Testis (tissue), 3 donors: ENCODE data around the gene ANKRD44. TPM values are rescaled to one million over a fixed set of nuclear protein-coding genes. Genes with fewer than 3 reads are reported as not detected.

Experiments used
- DNase-seq: peaks from one replicate; pipeline ENCODE4 v3.0.0-alpha.2; 2019
- H3K27ac ChIP-seq, 2 donors: fragments of 200-600 bp; sonication (generic); one replicate each; pipeline ENCODE4 v1.5.1; 2019
- H3K27me3 ChIP-seq: fragments of 200-600 bp; sonication (generic); one replicate; pipeline ENCODE4 v1.5.1; 2019
- H3K36me3 ChIP-seq: fragments of 200-600 bp; sonication (generic); one replicate; pipeline ENCODE4 v1.5.1; 2017; ENCODE audit warnings: low read depth; ENCODE audit errors: missing control alignments
- H3K4me1 ChIP-seq: fragments of 200-600 bp; sonication (generic); one replicate; pipeline ENCODE4 v1.5.1; 2019
- H3K4me3 ChIP-seq, 2 donors: fragments of 200-600 bp; sonication (generic); one replicate each; pipeline ENCODE4 v1.5.1; 2017 to 2019
- H3K9me3 ChIP-seq: fragments of 200-600 bp; sonication (generic); one replicate; pipeline ENCODE4 v1.5.1; 2017
- POLR2A ChIP-seq: fragments of 450-650 bp; IDR thresholded peaks from one replicate; pipeline ENCODE4 v1.6.1; 2017; ENCODE audit warnings: antibody characterized with exemption, mild to moderate bottlenecking, moderate library complexity
- WGBS, 2 donors: methylation state at CpG; one replicate each; pipeline ENCODE4 v1.1.5; 2018; 5-methylcytosine and 5-hydroxymethylcytosine counted together
- intact Hi-C: fragments of 100-400 bp; cut with DNase I; formaldehyde crosslinking; loops from one replicate; pipeline ENCODE4 v1.15.1; 2023; ENCODE audit warnings: low total_unique reads
- polyA plus RNA-seq: library from polyadenylated mRNA; stranded (reverse); fragments of 350-450 nt; fragmentation: Illumina TruSeq; extraction: RNeasy Lipid Tissue Mini Kit (QIAGEN cat#74804); gene quantifications from one replicate; pipeline ENCODE4 v1.2.3, GENCODE V29; 2014; ENCODE audit warnings: low read depth, low replicate concordance; ENCODE audit not compliant: insufficient read depth
- total RNA-seq, 2 donors: library from RNA; depleted of rRNA; stranded (reverse); fragments of >200 nt; gene quantifications; one replicate each; pipeline ENCODE4 v1.2.3, GENCODE V29; 2016
- TF ChIP-seq, protein P1 (sequence below), 3 experiments: fragments of 450-650 bp in 2 of 3; fragments of 200-600 bp in 1 of 3; sonication (generic) in 1 of 3; IDR thresholded peaks; one replicate each; pipeline ENCODE4 v1.5.1; 2016 to 2019; ENCODE audit warnings: antibody characterized with exemption in 3 of 3, mild to moderate bottlenecking in 2 of 3, moderate library complexity in 1 of 3

ANKRD44 gene
- total and polyA plus RNA-seq, 3 donors from 2014 or later: 11.2 to 14.5 (median 11.5) TPM

DNA sequence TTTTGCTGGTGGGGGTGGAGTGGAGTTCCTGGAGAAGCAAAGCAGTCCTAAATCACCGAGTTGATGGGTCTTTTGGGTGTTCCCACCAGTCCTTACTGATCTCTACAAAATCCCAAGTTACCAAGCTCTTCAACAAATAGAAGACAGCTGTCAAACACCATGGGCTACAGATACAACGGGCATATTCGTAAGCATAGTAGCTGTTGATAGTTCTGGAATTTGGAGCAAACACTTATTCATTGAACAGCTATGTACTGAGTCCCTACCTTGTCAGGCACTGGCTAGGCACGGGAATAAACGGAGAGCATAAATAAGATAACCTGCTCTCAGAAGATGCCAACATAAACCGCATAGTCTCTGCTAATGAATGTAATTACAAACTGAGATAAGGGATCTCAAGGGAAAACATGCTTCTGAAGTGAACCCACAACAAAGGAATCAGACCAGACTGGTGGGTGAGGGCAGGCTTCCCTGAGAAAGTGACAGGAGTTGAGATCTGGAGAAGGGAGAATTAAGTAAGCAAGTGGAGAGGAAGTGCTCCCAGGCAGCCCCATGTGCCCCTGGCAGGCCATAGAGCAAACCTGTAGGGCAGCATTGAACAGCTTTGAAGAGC is 947 bp upstream of the ANKRD44 start:
- H3K27me3 ChIP-seq: no peaks in the 10 kb centered on the region
- H3K4me1 ChIP-seq: no peaks in the 10 kb centered on the region
- TF ChIP-seq, protein P1, sequence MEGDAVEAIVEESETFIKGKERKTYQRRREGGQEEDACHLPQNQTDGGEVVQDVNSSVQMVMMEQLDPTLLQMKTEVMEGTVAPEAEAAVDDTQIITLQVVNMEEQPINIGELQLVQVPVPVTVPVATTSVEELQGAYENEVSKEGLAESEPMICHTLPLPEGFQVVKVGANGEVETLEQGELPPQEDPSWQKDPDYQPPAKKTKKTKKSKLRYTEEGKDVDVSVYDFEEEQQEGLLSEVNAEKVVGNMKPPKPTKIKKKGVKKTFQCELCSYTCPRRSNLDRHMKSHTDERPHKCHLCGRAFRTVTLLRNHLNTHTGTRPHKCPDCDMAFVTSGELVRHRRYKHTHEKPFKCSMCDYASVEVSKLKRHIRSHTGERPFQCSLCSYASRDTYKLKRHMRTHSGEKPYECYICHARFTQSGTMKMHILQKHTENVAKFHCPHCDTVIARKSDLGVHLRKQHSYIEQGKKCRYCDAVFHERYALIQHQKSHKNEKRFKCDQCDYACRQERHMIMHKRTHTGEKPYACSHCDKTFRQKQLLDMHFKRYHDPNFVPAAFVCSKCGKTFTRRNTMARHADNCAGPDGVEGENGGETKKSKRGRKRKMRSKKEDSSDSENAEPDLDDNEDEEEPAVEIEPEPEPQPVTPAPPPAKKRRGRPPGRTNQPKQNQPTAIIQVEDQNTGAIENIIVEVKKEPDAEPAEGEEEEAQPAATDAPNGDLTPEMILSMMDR (IDR thresholded peaks at IDR 0.05): no peak
- TF ChIP-seq POLR2A: no peak
- intact Hi-C loops: no loop called here
- H3K36me3 ChIP-seq: no peaks in the 10 kb centered on the region
- no peak overlapping the region for H3K4me3 ChIP-seq
- H3K27ac ChIP-seq: no peak overlapping the region
- no peak for DNase-seq
- WGBS, 2 donors: 43 to 47% methylated on average over 6 of the region's 6 CpGs
- H3K9me3 ChIP-seq: no peaks in the 10 kb centered on the region

DNA sequence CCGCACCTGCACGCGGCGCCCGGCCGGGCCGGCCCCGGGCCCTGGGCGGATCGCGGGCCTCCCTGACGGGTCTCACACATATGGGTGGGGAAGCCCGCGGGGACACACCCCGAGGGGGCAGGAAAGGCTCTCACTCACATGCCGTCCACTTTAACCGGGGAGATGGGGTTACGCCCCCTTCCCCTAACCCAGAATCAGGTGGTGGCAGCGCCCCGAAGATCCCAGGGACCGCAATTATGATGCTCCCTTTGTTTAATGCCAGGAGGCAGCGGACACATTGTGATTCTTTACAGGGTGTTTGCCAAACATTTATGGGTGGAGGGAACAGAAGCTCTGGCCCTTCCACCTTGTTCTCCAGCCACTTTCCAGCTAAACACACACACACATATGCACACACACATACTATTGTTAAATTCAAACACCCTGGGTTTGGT is 424 bp upstream of the ANKRD44 start:
- H3K4me3 ChIP-seq: peak overlapping the region; percentile 60 to 67
- no peaks in the 10 kb centered on the region for H3K36me3 ChIP-seq
- intact Hi-C loops: no loop called here
- no peaks in the 10 kb centered on the region for H3K9me3 ChIP-seq
- no peaks in the 10 kb centered on the region for H3K4me1 ChIP-seq
- 1% methylated on average over 10 to 18 of the region's 22 CpGs for WGBS, 2 donors
- H3K27ac ChIP-seq: no peak overlapping the region
- DNase-seq: no peak
- no peaks in the 10 kb centered on the region for H3K27me3 ChIP-seq
- TF ChIP-seq POLR2A: no peak
- TF ChIP-seq, protein P1 (IDR thresholded peaks at IDR 0.05): no peak

DNA sequence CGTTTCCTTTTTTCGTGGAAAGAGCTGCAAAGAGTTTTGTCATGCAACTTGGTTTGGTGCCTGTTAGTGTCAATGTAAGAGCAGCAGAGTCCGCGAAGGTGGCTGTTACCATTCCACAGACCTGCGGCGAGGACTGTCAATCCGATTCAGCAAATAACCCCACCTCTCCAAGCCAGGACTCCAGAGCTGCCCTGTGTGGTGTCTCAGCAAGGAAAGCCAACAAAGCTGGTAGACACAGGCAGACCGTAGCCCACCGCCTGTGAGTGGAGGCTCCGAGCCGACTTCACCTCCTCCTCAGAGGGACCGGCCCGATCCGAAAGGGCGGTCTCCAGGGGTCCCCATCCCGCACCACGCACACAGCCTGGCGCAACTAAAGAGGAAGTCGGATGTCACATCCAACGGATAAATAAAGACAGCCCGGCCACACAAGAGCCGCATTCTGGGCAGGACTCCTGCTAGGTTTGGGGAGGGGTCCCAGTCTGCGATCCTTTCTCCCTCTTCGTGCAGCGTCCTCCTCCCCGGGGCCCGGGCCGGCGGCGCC is 819 bp downstream of the ANKRD44 start:
- no peaks in the 10 kb centered on the region for H3K4me1 ChIP-seq
- no peaks in the 10 kb centered on the region for H3K36me3 ChIP-seq
- no peaks in the 10 kb centered on the region for H3K27me3 ChIP-seq
- peak overlapping the region; percentile 48 to 67 for H3K4me3 ChIP-seq
- DNase-seq: peak; percentile 22
- WGBS, 2 donors: 5 to 7% methylated on average over 4 to 29 of the region's 30 CpGs
- peak overlapping the region in 1 of 2 donors; percentile 65 for H3K27ac ChIP-seq
- TF ChIP-seq, protein P1 (IDR thresholded peaks at IDR 0.05): no peak
- no peak for TF ChIP-seq POLR2A
- intact Hi-C loops: no loop called here
- H3K9me3 ChIP-seq: no peaks in the 10 kb centered on the region

DNA sequence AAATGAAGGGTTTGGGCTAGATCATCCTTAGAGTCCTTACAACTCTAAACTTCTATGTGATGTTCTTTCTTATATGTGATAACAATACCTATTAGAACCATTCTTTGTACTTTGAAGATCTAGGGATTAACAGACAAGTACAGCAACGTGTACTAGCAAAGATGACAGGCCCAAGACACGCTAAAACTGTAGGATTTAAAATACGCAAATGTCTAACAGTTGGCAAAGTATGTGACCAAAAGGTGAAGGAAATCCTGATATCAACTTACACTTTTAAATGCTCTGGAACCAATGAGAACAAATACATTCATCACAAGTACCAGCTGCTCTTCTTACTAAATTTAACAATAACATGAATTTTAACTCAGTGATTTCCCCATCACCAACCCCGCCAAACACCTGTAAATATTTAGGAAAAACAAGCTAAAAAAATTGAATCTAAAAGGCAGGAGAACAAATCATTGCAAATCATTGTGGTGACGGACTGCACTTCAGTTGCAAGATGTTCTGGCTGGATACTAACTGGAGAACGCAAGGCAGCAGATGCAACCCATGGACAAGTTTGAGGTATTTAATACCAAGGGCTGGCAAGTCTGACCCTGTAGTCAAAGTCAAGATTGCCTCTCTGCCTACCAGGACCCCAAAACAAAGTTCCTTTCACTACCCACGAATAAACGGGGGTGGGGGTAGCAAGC is 1.4 kb downstream of the ANKRD44 start:
- Histone ChIP-seq H3K36me3 (no peaks in the 10 kb centered on the region), H3K4me3 (peak overlapping the region; percentile 48 to 67), H3K27ac (no peak overlapping the region), H3K4me1 (no peaks in the 10 kb centered on the region), H3K27me3 (no peaks in the 10 kb centered on the region), H3K9me3 (no peaks in the 10 kb centered on the region)
- TF ChIP-seq POLR2A: no peak
- TF ChIP-seq, protein P1 (IDR thresholded peaks at IDR 0.05): no peak
- intact Hi-C loops: no loop called here
- WGBS, 2 donors: 49 to 66% methylated on average over 8 of the region's 8 CpGs
- no peak for DNase-seq
